ENCODE results near the gene AMH.
A peak's percentile ranks its signal among the peaks of the same experiment; 100 is the strongest.

The AMH gene

DNA sequence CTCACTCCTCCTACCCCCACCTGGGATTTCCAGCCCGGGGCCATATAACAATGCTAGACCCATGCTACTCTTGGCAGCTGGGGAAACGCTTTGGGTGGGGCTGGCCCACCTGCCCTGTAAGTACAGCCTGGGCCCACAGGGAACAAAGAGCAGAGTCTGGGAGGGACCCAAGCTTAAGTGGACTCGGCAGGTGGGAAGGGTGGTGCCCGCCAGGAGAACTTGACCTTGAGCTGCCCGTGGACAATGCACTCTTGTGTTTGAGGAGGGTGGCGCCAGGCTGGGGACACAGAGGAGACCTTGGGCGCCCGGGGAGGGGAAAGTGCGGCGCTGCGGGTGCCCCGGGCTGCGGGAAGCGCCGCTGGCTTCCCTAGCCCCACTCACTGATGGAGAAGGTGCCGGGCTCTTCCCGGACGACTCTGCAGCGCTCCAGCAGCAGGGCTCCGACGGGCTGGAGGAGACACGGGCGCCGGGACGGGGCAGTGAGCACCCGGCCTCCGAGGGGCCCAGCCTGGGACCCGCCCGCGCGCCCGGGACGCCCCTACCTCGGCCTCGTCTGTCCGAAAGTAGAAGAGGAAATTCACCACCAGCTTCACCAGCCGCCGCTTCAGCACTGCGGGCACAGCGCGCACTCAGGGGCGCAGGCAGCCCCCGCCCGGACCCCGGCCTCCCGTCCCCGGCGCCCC, 13.6 kb upstream of the AMH start:
- no peak for DNase-seq (ENCODE audit: low spot score)

DNA sequence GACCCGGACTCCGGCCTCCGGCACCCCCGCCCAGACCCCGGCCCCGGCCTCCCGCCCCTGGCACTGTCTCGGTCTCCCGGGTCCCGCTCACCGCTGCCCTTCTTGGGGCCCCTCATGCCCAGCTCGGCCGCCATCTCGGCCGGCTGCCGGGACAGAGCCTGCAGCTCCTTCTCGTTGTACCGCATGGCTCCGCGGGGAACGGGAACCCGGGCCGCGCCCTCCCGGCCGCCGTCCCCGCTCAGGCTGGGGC, 13.1 kb upstream of the AMH start:
- DNase-seq (ENCODE audit: low spot score), result no peak

DNA sequence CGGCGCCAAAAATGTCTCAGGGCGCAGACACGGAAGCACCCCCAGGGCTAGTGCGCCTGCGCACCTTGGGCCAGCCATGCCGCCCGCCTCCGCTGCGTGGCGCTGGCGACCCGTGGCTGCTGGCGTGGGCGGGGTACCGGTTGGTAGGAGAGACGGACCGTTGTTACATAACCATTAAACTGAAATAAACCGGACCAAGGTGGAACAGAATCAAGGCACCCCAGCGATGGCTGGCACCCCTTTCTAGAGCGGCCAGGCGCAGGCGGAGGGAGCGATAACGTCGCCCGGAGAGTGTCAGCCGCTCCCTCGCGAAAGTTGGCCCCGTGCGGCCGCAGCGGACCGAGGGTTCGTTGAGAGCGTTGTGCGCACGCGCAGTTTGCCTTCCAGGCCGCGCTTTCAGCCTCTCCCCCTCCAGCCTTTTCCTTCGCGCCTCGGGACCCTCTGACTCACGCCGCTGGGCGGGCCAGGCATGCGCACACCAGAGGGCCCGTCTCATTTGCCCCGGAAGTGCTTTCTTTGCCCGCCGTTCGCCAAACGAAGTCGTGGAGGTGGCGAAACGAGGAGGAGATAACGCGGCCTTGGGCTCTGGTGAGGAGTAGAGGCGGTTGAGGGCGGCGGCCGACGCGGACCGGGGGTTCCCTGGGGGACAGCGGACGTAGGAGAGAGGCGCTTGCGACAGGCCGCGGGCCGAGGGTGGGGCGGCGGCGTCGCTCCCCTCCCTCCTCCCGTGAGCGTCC, 12.6 kb upstream of the AMH start, which contains the start of the genes PLEKHJ1 and SF3A2:
Gene PLEKHJ1, minus strand, starts transcription at position 16 of the 737 bp plus-strand sequence. CDS start 81 bp downstream, outside the sequence.
Gene SF3A2, plus strand, starts transcription at position 511 of the 737 bp plus-strand sequence. CDS start 6,595 bp downstream, outside the sequence.
- peak; percentile 97 for DNase-seq (ENCODE audit: low spot score)

DNA sequence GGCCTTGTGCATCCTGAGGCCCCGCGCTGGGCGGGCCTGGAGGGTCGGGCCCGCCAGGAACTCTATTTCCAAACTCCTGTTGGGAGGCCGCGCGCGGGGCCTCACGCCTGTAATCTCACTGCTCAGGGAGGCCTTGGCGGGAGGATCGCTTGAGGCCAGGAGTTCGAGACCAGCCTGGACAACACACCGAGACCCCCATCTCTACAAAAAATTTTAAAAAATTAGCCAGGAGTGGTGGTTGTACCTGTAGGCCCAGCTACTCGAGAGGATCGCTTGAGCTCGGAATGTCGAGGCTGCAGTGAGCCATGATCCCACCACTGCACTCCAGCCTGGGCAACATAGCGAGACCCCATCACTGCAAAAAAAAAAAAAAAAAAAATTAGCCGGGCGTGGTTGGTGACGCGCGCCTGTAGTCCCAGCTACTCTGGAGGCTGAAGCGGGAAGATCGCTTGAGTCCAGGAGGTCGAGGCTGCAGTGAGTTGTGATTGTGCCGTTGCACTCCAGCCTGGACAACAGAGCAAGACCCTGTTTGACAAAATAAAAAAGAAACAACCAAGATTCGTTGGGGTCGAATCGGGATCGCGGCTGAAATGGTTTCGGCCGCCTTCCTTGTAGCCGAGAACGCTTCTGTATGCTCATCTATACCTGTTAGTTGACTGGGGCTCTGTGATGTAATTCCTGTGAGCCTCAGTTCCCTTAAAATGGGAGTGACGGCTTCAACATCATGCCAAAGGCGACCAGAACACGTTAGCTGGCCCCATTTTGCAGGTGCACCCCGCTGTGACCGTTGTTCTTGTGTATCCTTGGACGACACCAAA, 11.9 kb upstream of the AMH start:
- DNase-seq (ENCODE audit: low spot score), result no peak

DNA sequence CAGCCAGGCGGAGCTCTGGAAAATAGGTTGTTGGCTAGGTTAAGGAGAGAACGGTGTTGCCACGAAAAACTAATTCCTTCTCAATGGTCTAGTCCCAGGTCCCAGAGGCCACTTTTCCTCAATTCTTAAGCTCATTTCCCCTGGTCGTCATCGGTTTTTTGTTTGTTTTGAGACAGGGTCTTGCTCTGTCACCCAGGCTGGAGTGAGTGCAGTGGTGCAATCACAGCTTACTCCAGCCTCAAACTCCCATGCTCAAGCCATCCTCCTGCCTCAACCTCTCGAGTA, 11.3 kb upstream of the AMH start:
- DNase-seq (ENCODE audit: low spot score), result no peak

DNA sequence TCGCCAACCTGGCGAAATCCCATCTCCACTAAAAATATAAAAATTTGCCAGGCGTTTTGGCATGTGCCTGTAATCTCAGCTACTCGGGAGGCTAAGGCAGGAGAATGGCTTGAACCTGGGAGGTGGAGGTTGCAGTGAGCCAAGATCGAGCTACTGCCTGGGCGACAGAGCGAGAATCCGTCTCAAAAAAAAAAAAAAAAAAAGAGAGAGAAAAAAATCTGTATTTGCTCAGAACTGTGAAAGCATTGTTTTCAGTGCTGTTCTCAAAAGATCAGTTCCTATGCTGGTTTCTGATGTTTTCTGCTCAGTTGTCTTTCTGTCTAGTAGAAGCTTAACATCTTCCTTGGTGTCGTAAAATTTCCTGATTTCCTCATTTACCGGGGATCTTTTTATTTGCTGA, 9.9 kb upstream of the AMH start:
- DNase-seq (ENCODE audit: low spot score), result no peak

DNA sequence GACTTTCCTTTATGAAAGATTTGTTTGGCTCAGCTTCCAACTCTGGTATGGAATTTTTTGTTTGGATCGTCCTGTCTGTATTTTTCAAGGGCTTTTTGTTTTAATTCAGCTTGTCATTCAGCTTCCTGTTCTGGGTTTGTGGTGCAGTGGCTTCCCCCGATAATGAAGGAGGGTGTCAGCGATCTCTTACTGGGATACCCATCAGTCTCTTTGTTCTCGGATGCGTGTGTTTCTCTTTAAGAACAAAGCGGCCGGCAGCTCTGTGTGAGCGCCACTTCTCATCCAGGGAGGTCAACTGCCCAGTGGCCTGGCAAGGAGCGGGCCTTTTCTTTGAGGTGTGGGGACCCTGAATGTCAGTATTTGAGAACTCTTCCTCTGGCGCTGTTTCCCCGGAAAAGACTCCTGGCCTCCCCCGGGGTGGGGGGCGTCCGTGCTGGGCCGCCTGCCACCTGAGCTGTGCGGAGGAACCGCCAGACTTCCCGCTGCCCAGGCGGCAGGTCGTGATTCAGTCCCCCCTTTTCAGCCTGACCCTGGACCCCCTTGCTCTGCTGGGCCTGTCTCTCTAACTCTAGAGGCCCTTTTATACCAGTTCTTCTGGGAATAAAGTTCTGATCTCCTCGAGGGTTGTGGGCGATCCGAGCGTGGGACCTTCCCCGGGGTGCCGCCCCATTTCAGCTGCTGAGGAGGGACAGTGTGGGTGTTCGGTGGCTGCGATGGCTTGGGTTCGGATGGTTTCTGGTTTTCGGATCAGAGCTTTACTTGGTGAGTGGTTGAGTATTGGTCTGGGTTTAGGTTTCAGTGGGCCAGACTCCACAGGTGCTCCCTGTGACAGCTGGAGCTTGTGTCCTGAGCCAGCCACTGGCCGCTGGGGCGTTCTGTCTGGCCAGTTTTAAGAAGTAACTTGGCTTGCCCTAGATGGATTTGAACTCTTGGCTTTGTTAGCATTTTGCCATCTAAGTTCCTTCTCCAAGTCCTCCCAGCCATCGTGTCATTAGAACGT, 9.1 kb upstream of the AMH start:
- DNase-seq (ENCODE audit: low spot score), result no peak

DNA sequence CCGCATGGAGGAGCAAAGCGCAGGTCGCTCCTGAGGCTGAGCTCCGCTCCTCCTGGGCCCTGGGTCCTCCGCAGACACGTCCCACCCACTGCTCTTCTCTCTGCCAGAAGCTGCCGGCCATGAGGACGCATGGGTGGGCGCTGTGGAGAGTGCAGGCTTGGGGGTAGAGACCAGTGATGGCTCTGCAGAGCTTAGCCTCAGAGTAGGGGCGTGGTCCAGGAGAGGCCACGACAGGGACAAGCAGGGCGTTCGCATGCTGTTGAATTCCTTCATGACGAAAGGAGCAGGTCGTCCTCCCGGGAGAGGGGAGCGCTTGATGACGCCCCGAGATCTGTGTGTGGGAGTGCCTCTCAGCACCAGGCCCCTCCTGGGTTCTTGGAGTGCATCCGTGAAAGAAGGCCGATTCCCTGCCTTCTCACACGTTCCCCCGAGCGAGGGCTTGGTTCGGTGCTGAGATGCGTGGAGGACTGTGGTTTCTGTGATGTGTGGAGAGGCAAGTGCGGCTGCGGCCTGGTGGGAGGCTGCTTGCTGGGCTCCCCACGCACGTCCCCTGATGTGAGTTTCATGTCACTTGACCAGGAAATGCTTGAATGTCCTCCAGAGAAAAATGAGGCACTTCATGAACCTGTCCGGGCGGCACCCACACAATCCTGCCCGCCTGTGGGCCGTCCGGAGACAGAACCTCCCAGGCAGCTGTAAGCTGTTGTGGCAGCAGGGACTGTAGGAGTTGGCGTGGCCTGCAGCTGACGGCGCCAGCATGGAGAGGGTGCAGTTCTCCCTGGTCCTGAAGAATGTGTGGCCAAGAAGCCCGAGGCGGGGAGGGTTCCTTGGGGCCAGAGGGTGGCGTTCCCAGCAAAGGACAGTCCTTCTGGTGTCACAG, 8.0 kb upstream of the AMH start:
- DNase-seq (ENCODE audit: low spot score), result no peak

DNA sequence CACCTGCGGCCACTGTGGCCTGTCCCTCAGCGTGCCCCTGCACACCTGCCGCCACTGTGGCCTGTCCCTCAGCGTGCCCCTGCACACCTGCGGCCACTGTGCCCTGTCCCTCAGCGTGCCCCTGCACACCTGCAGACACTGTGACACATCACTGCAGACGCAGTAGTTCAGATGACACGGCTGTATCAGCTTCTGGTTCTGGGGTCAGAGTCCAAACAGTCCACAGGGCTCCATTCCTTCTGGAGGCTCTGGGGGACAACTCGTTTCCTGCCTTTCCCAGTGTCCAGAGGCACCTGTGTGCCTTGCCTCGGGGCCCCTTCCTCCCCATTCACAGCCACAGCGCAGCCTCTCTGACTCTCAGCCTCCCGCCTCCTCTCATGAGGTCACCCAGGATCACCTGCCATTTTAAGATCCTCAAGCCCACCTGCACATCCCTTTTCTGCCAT, 7.0 kb upstream of the AMH start:
- no peak for DNase-seq (ENCODE audit: low spot score)

DNA sequence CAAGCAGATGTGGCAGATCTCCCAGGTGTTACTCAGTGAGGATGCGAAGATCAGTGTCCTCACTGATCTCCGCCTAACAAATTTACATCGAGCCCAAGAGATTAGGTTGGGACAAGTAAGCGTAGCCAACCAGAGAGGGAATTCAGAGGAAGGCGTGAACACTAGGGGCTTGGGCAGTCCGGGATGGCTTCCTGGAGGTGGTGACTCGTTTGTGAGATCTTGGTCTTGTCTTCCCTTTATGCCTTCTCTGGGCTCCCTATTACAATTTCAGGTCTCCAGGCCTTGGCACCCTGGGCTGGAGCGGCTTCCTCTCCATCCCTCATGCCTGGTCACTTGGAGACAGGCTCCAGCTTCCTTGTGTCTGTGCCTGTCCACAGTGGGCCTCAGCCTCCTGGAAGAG, 6.3 kb upstream of the AMH start:
- DNase-seq (ENCODE audit: low spot score), result no peak

DNA sequence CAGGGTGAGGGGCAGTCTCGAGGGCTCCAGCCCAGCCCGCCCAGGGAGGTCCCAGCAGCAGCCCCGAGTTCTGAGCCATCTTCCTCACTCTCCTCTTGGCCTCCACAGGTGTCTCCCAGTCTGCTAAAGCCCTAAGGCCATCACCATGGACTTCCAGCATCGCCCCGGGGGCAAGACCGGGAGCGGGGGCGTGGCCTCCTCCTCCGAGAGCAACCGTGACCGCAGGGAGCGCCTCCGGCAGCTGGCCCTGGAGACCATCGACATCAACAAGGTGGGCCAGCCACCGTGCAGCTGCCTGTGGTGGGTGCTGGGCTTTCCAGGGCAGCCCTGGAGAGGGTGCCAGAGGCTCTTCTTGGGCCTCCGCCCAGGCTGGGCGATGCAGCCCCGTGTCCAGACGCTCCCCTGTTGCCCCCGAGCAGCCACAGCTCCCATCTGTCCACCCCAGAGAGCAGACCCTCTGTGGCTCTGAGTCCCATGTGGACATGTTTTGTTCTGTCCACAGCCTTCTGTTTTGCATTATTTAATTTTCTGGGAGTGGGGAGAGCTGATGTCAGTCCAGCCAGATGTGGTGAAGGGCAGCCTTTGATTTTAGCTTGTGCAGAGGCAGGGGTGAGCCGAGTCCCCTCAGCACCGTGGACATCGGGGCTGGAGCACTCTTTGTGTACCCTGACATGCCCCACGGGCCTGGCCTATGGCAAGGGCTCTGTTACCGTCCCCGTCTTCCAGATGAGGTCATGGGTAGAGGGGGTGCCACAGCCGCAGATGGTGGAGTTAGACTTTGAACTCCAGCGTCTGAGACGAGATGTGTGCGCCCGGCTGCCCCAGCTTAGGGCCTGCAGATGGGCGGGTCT, 5.6 kb upstream of the AMH start:
- no peak for DNase-seq (ENCODE audit: low spot score)

DNA sequence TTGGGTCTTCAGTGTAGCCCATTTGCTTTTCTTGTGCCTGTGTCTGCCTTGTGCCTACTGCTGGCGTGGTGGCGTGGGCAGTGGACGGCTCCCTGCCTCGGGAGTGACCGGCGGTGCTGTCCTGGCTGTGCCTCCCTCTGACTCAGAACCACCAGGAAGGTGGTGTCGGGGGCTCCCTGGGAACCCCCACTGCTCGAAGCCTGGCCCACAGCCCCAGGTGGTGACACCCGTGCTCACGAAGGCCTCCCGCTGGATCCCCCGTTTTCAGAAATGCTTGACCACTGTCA, 5.1 kb upstream of the AMH start:
- no peak for DNase-seq (ENCODE audit: low spot score)

DNA sequence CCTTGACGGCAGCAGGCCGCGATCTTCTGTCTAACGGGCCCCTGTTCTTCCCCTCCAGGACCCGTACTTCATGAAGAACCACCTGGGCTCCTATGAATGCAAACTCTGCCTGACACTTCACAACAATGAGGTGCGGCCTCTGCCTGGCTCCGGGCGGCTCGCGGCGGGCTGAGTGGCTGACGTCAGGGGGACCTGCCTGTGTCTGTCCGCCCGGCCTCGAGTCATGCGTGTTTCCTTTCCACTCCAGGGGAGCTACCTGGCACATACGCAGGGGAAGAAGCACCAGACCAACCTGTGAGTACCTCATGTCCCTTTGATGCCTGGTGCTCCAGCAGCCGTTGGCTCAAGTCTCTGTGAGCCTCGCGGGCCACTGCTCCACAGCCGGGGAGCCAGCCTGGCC, 4.6 kb upstream of the AMH start:
- DNase-seq (ENCODE audit: low spot score), result no peak

DNA sequence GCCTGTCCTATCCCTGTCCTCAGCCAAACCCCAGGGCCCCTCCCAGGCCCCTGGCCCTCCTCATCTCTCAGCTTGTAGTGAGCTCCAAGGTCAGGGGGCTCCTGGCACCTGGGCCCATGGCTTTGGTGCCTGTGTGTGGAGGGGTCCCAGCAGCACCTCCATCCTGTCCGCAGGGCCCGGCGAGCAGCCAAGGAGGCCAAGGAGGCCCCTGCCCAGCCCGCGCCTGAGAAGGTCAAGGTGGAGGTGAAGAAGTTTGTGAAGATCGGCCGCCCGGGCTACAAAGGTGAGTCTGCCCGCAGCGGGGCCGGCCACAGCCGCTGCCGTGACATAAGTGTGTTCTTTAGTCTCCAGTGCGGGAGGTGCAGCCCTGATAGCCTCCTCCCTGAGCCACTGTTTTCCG, 3.9 kb upstream of the AMH start:
- DNase-seq (ENCODE audit: low spot score), result no peak

DNA sequence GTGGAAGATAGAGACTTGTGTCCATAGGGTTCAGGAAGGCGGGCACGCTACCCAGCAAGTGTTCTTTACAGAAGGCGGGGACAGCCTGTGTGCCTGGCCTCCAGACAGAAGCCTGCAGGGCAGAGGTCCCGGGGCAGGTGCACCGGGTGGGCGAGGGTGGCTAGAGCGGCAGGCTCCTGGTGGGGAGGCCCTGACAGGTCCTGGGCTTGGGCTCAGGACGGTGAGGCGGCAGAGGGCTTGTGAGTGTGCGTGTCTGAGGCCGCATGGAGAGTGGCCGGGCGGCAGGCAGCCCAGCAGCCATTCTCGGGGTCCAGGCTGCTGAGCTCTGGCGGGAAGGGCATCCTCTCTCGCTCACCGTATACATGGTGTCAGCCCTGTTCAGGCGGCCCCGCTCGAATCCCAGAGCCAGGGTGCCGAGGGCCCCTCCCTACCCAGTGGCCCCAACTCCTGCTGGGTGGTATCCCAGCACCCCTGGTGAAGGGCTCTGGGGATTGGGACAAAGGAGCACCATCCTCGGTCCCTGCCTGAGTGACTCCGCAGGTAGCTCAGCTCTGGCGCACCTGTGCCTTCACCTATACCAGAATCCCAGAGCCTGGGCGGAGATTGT, 3.0 kb upstream of the AMH start:
- no peak for DNase-seq (ENCODE audit: low spot score)

DNA sequence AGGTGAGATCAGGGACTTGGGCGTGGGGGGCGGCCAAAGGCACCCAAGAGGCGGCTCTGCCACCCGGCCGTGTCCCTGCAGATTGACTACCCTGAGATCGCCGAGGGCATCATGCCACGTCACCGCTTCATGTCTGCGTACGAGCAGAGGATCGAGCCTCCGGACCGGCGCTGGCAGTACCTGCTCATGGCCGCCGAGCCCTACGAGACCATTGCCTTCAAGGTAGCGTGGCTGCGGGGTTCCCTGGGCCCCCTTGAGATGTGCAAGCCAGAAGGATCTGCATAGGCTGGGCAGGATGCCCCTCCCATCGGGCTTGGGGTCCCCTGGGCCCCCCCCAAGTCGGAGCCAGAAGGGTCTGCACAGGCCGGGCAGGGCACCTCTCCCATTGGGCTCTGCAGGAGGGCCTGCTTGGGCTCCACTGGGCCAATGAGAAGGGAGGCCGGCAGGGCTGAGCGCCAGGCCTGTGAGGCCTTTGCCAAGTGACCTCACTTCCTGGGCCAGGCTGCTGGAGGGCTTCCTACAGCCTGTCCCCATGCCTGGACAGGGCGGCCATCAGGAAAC, 2.2 kb upstream of the AMH start:
- DNase-seq (ENCODE audit: low spot score), result no peak

DNA sequence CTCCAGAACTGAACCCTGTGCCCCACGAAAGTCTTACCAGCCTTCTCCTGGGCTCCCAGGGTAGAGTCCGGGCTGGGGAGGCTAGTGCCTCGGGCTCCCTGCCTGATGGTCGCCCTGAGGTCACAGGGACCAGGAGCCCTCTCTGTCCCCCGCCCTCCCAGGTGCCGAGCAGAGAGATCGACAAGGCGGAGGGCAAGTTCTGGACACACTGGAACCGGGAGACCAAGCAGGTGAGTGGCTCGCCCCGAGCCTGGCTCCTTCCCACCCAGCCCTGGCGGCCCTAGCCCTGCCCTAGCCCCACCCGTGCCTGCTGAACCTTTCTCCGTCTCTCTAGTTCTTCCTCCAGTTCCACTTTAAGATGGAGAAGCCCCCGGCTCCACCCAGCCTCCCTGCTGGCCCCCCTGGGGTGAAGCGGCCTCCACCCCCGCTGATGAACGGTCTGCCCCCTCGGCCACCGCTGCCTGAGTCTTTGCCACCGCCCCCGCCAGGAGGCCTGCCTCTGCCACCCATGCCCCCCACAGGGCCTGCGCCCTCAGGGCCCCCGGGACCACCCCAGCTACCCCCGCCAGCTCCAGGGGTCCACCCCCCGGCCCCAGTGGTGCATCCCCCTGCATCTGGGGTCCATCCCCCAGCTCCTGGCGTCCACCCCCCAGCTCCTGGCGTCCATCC, 1.6 kb upstream of the AMH start:
- no peak for DNase-seq (ENCODE audit: low spot score)

All from SK-N-DZ (cell line).